Measurements from ENCODE around the gene ZNF654. TPM values are rescaled to one million over a fixed set of nuclear protein-coding genes. Genes with fewer than 3 reads are reported as not detected.

The ZNF654 gene
- total and polyA plus RNA-seq, 2 donors (not counting 3 experiments of a cell fraction or from before 2014, with no cell fraction given) = 2.9 to 14.6 TPM

GRCh38 chr3:88033079-88033478 lies 26.0 kb upstream of the ZNF654 start:
- no TSS peak for BruUV-seq (replicated peaks)
- Histone ChIP-seq H4K20me1 (replicated peaks; ENCODE audit: control insufficient read depth, extremely low read depth, insufficient read depth, low read length) (no peaks in the 10 kb centered on the region), H3K4me3 (replicated peaks in 1 of 3; ENCODE audit: insufficient read depth in 1 of 3, low read depth in 1 of 3, low read length in 3 of 3) (no peak overlapping the region), H3K79me2 (ENCODE audit: control insufficient read depth, insufficient read depth, low read length) (no peaks in the 10 kb centered on the region), H3K9me1 (replicated peaks; ENCODE audit: control insufficient read depth, extremely low read depth, insufficient read depth, low read length) (no peaks in the 10 kb centered on the region), H3K36me3 (ENCODE audit: control insufficient read depth in 2 of 2, extremely low read depth in 1 of 2, insufficient read depth in 2 of 2, low read length in 2 of 2) (no peaks in the 10 kb centered on the region), H3K27me3 (ENCODE audit: control insufficient read depth in 2 of 2, insufficient read depth in 2 of 2, low read length in 2 of 2) (no peaks in the 10 kb centered on the region), H3K4me1 (ENCODE audit: control insufficient read depth, extremely low read depth, insufficient read depth, low read length) (peaks cover 17% of the 10 kb centered on the region), H2AFZ (ENCODE audit: low read depth, low read length) (peak overlapping the region; percentile 76), H3K9me3 (replicated peaks; ENCODE audit: control insufficient read depth, insufficient read depth, low read length) (no peaks in the 10 kb centered on the region), H3K27ac (ENCODE audit: insufficient read depth, low read depth, low read length) (no peak overlapping the region), H3K4me2 (ENCODE audit: insufficient read depth, low read length) (no peak overlapping the region), H3K9ac (replicated peaks; ENCODE audit: extremely low read depth, insufficient read depth, low read length) (no peak overlapping the region)
- FAIRE-seq (no peak), DNase-seq (ENCODE audit: low read depth, low spot score) (no peak)
- dilution Hi-C loops (cut with MboI; ENCODE audit: extremely low pct_ligation_motif_present, low sequenced_read_pairs) = no loop called here
- CTCF ChIA-PET = interaction anchor here (1.0 to 2.5 kb wide), 5 partner anchors 11 to 261 kb away, joined by 3 to 15 read pairs (median 5); no protein-coding TSS in a partner anchor
- intact Hi-C loops (cut with micrococcal nuclease) = no loop called here
- no peak for TF ChIP-seq JUN (IDR thresholded peaks at IDR 0.05; ENCODE audit: borderline replicate concordance, insufficient read depth, insufficient read length, low read depth)
- TF ChIP-seq MYC (IDR thresholded peaks at IDR 0.05; ENCODE audit: low read depth, low read length) = no peak
- TF ChIP-seq FOS (IDR thresholded peaks at IDR 0.05; ENCODE audit: borderline replicate concordance, insufficient read depth, low read length) = no peak
- TF ChIP-seq, protein P1, sequence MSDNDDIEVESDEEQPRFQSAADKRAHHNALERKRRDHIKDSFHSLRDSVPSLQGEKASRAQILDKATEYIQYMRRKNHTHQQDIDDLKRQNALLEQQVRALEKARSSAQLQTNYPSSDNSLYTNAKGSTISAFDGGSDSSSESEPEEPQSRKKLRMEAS (IDR thresholded peaks at IDR 0.05; ENCODE audit: insufficient read depth, insufficient read length) = no peak
- TF ChIP-seq, protein P2, sequence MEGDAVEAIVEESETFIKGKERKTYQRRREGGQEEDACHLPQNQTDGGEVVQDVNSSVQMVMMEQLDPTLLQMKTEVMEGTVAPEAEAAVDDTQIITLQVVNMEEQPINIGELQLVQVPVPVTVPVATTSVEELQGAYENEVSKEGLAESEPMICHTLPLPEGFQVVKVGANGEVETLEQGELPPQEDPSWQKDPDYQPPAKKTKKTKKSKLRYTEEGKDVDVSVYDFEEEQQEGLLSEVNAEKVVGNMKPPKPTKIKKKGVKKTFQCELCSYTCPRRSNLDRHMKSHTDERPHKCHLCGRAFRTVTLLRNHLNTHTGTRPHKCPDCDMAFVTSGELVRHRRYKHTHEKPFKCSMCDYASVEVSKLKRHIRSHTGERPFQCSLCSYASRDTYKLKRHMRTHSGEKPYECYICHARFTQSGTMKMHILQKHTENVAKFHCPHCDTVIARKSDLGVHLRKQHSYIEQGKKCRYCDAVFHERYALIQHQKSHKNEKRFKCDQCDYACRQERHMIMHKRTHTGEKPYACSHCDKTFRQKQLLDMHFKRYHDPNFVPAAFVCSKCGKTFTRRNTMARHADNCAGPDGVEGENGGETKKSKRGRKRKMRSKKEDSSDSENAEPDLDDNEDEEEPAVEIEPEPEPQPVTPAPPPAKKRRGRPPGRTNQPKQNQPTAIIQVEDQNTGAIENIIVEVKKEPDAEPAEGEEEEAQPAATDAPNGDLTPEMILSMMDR (IDR thresholded peaks at IDR 0.05; ENCODE audit: extremely low read depth in 1 of 2, insufficient read depth in 1 of 2, low read depth in 1 of 2, low read length in 2 of 2) = no peak
- POLR2A ChIA-PET = interaction anchor here (2.3 kb wide), 1 partner anchor 26 kb away, joined by 10 read pairs; the partner anchor contains the start of genes CGGBP1 and ZNF654

- DNase-seq (ENCODE audit: low read depth, low spot score) (no peak), FAIRE-seq (no peak)
- Histone ChIP-seq H4K20me1 (replicated peaks; ENCODE audit: control insufficient read depth, extremely low read depth, insufficient read depth, low read length) (no peaks in the 10 kb centered on the region), H3K4me1 (ENCODE audit: control insufficient read depth, extremely low read depth, insufficient read depth, low read length) (peaks cover 17% of the 10 kb centered on the region), H3K36me3 (ENCODE audit: control insufficient read depth in 2 of 2, extremely low read depth in 1 of 2, insufficient read depth in 2 of 2, low read length in 2 of 2) (no peaks in the 10 kb centered on the region), H3K9ac (replicated peaks; ENCODE audit: extremely low read depth, insufficient read depth, low read length) (no peak overlapping the region), H2AFZ (ENCODE audit: low read depth, low read length) (peak overlapping the region; percentile 59), H3K27me3 (ENCODE audit: control insufficient read depth in 2 of 2, insufficient read depth in 2 of 2, low read length in 2 of 2) (no peaks in the 10 kb centered on the region), H3K9me1 (replicated peaks; ENCODE audit: control insufficient read depth, extremely low read depth, insufficient read depth, low read length) (no peaks in the 10 kb centered on the region), H3K4me2 (ENCODE audit: insufficient read depth, low read length) (no peak overlapping the region), H3K27ac (ENCODE audit: insufficient read depth, low read depth, low read length) (no peak overlapping the region), H3K4me3 (replicated peaks in 1 of 3; ENCODE audit: insufficient read depth in 1 of 3, low read depth in 1 of 3, low read length in 3 of 3) (no peak overlapping the region), H3K9me3 (replicated peaks; ENCODE audit: control insufficient read depth, insufficient read depth, low read length) (no peaks in the 10 kb centered on the region), H3K79me2 (ENCODE audit: control insufficient read depth, insufficient read depth, low read length) (no peaks in the 10 kb centered on the region)
- ChIA-PET POLR2A (no interaction called here), CTCF (interaction anchor here (0.7 to 1.0 kb wide), 3 partner anchors 11 to 29 kb away, joined by 3 to 6 read pairs (median 5); no protein-coding TSS in a partner anchor)
- intact Hi-C loops (cut with micrococcal nuclease) (no loop called here), dilution Hi-C loops (cut with MboI; ENCODE audit: extremely low pct_ligation_motif_present, low sequenced_read_pairs) (no loop called here)
- no TSS peak for BruUV-seq (replicated peaks)
- no peak for TF ChIP-seq FOS (IDR thresholded peaks at IDR 0.05; ENCODE audit: borderline replicate concordance, insufficient read depth, low read length)
These were observed 25.2 kb upstream of the ZNF654 start for GRCh38 chr3:88033808-88034207.

Data from endothelial cell of umbilical vein (primary cell).